GM18526 (cell line): ENCODE measurements around the gene NLGN3.
A peak's percentile ranks its signal among the peaks of the same experiment; 100 is the strongest.

ENCODE experiments used
- POLR2A ChIP-seq: IDR thresholded peaks from 3 replicates; pipeline ENCODE4 v1.6.1; 2011; ENCODE audit not compliant: insufficient read length; ENCODE audit errors: extremely low read depth

Gene NLGN3

DNA sequence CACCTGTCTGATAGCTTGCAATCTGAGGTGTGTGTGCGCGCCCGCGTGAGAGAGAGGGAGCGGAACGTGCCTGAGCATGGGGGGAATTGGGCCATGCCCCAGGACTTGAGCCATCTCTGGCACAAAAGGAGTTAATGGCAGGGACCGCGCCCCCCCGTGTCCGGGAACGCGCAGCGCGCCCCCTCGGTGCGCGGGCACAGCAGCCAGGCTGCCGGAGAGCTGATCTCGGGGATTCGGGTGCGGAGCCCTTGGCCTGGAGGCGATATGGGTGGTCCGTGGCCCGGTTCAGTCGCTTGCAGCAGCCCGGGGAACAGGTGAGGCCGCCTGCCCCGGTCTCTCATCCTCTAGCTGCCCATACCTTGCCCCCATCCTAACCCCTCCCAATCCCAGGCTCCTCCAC is at the start of gene NLGN3:
Gene NLGN3 (plus strand): TSS at position 191 of the 400 bp plus-strand sequence. CDS start 2,909 bp downstream, outside the sequence.
- no peak for TF ChIP-seq POLR2A

DNA sequence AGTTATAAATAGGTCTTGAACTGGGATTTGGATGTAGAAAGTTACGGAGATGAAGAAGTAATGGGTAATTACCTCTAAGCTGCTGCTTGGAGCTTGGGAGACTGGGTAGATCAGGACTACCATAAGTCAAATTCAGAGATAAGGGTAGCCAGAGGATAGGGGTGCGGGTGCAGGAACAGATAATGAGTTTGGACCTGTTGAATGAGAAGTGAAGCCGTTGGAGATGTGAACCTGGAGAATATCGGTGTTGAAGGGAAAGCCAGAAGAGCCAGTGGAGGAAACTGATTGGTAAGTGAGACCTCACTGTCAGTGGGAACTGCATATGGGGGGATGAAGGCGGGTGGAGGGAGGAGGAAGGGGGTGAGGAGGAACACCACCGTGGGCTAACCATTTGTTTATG is 49.6 kb upstream of the NLGN3 start:
- TF ChIP-seq POLR2A: no peak

DNA sequence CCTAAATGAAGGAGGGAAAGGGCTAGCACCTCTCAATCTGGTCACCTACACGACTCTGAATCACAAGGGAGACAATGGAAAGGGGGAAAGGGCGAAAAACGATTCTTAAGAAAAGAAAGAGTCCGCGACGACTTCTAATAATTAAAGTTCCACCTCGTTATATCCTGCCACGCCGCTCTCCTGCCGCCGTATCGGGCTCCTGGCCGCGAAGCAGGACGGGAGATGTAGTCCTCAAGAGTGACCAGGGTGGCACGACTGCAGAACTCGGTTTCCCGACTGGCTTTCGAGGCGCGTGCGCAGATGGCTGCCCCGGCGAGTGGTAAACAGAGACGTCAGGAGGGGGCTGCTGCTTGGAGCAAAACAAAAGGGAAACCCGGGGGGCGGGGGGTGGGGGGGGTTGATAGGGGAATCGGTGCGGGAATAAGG is 49.1 kb upstream of the NLGN3 start, which contains the start of gene FOXO4:
Gene FOXO4 (plus strand): TSS at position 297 of the 426 bp plus-strand sequence. CDS start 678 bp downstream, outside the sequence.
- TF ChIP-seq POLR2A: peak; percentile 34

DNA sequence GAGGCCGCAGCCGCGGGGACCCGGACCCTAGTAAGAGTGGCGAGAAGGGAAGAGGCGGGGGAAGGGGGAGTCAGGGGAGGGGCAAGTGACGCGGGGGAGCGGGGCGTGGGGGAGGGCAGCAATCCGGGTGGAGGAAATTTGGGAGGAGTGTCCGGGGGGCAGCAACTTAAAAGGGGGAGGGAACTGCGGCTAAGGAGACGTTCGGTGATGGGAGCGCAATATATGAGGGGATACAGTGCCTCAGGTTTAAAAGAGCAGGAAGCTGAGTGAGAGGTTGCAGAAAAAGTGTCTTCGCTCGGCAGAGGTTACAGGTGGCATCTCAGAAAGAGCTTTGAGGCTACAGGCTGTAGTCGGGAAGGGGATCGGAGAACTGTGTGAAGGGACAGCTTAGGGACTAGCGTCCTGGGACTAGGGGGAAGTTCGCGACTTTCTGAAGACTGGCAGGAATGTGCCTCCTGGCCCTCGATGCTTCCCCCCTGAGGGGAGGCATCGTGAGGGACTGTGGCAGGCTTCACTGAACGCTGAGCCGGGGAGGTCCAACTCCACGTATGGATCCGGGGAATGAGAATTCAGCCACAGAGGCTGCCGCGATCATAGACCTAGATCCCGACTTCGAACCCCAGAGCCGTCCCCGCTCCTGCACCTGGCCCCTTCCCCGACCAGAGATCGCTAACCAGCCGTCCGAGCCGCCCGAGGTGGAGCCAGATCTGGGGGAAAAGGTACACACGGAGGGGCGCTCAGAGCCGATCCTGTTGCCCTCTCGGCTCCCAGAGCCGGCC is 48.5 kb upstream of the NLGN3 start:
- TF ChIP-seq POLR2A: no peak

DNA sequence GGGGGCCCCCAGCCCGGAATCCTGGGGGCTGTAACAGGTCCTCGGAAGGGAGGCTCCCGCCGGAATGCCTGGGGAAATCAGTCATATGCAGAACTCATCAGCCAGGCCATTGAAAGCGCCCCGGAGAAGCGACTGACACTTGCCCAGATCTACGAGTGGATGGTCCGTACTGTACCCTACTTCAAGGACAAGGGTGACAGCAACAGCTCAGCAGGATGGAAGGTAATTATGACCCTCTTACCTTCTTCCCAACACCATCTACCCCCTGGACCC is 47.9 kb upstream of the NLGN3 start:
- no peak for TF ChIP-seq POLR2A

DNA sequence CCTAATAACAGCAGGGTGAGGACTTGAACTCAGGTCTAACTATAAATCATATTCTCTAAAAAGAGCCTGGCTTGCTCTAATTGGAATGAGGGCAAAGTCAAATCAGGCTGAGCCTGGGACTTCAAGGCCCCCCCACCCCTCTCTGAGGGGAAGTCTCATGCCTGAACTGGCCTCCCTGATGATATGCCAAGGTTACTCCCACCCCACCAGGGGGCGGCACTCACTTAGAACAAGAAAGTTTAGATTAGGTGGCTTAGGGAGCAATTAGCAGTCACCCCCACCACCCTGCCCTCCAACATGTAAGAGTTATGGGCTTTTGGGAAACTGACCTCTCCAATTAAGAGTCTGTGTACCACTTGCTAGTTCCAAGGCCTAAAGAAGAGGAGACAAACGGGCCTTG is 46.3 kb upstream of the NLGN3 start:
- no peak for TF ChIP-seq POLR2A

DNA sequence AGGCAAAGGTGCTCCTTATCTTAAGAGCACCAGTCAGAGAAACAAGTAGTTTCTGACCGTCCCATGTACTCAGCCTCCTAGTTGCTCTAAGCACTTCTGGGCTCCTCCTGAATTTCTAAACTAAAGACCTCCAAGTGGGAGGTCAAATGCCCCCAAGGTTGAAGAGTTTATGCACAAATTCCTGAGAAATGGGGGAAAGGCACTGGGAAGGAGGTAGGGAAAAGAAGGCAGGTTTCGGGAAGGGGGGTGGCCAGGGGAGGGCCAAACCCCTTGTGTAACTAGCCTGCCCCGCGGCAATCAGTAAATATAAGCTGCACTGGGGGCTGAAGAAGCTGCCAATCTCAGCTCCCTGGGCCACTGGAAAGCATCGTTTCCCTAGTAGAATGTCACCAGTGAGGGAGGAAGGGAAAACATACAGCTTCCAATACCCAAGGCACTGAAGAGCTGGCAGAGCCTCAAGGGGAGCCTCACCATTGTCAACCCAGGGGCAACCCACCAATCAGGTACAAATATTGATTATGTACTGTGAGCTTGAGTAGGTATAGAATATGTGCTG is 45.6 kb upstream of the NLGN3 start:
- TF ChIP-seq POLR2A: no peak

DNA sequence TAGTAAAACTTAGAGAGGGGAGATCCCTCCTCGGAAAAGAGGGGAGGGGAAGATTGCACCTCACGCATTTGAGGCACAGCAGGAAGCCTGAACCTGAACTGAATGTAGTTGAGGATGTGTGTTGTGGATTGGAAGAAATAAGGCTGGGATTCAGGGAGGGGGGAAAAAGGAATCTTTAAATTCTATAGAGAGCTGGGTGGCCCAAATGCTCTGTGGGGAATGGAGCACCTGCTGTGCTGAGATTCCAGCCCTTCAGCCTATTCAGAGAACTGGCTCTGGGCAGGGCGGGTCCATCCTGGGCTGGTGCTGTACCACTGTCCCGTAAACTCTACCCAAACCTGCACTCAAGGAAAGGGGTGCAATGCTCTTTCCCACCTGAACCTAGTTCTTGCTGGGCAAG is 44.9 kb upstream of the NLGN3 start:
- no peak for TF ChIP-seq POLR2A

DNA sequence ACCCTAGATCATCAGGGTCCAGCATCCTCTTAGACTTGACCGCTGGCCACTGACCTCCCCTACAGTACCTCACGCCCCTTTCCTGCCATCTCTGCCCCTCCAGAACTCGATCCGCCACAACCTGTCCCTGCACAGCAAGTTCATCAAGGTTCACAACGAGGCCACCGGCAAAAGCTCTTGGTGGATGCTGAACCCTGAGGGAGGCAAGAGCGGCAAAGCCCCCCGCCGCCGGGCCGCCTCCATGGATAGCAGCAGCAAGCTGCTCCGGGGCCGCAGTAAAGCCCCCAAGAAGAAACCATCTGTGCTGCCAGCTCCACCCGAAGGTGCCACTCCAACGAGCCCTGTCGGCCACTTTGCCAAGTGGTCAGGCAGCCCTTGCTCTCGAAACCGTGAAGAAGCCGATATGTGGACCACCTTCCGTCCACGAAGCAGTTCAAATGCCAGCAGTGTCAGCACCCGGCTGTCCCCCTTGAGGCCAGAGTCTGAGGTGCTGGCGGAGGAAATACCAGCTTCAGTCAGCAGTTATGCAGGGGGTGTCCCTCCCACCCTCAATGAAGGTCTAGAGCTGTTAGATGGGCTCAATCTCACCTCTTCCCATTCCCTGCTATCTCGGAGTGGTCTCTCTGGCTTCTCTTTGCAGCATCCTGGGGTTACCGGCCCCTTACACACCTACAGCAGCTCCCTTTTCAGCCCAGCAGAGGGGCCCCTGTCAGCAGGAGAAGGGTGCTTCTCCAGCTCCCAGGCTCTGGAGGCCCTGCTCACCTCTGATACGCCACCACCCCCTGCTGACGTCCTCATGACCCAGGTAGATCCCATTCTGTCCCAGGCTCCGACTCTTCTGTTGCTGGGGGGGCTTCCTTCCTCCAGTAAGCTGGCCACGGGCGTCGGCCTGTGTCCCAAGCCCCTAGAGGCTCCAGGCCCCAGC is 43.8 kb upstream of the NLGN3 start:
- no peak for TF ChIP-seq POLR2A

DNA sequence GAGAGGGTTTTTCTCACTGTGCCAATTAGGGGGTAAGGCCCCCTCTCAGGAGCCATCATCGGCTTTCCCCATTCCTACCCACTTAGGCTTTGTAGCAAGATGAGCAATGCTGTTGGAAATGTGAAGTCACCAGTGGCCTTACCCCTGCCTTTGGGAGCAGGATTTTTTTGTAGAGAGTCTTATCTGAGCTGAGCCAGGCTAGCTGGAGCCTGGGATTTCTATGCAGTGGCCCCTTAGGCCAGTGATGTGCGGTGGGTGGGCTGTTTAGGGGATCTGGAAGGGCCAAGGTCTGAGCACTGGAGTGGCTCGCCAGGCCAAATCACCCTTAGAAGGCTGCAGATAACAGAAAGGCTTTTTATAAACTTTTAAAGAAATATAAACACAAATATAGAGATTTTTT is 42.3 kb upstream of the NLGN3 start:
- no peak for TF ChIP-seq POLR2A

DNA sequence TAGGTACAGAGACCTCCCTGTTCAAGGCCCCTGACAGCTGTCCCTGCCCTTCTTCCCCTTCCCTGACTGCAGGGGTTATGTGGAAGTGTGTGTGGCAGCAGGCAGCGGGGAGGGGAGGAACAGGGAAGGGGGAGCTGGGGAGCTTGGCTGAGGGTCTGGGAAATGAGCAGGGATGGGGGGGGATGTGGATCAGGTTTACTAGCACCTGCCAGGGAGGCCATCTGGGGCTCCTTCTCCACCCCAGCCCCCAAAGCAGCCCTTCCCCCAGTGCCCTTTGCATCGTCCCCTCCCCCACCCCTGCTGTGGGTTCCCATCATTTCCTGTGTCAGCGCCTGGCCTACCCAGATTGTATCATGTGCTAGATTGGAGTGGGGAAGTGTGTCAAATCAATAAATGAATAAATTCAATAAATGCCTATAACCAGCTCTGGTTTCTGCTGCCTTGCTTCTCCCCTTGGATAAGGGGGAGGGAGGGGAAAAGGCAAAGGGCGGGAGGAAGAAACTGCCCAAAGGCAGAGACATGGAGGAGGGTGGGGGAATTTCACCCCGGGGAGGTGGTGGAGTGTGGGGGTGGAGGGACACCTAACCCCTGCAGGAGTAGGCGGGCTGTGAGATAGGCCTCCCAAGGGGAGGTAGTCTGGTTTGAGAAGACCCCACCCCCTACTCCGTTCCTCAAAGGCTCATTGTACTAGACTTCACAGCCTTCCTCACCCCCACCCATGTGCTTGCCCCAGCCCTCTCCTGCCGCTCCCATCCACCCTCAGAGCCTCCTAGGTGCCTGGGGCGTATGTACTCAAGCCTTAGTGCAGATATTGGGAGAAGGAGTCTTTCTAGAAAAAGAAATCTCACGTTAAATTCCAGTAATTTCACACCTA is 41.3 kb upstream of the NLGN3 start:
- TF ChIP-seq POLR2A: peak; percentile 31

DNA sequence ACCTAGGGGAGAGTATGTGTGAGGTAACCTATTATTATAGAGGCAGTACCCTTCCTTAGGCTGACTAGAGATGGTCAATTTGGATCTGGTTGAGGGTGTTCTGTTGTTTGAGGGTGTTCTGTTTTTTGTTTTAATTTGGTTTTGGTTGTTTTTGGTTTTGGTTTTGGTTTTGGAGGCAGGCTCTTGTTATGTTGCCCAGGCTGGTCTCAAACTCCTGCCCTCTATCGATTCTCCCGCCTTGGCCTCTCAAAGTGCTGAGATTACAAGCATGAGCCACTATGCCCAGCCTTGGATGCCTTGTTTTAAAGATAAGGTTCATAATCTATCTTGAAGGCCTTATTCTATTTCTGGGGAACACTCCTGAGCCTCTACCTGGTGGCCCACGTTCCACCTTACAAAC is 39.0 kb upstream of the NLGN3 start:
- no peak for TF ChIP-seq POLR2A

DNA sequence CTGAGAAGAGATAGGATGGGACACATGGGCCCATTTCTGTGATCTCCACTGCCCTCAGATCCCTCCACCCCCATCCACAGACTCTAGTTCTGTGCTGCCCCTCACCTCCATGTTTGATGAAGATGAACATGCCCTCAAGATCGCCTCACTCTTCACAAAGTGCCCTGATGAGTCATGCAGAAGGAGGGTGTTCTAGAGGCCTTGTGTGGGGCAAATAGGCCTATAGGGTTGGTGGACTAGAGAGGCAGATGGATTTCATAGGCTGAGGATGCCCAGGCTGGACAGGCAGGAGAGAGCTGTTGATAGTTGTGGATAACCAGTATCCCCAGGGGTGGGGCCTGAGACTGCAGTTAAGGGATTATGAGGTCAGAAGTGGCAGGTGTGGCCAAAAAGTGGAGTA is 38.2 kb upstream of the NLGN3 start, which contains the start of gene CXorf65:
Gene CXorf65 (minus strand): TSS at position 314 of the 400 bp plus-strand sequence. CDS start 184 bp downstream, at position 130.
- no peak for TF ChIP-seq POLR2A

DNA sequence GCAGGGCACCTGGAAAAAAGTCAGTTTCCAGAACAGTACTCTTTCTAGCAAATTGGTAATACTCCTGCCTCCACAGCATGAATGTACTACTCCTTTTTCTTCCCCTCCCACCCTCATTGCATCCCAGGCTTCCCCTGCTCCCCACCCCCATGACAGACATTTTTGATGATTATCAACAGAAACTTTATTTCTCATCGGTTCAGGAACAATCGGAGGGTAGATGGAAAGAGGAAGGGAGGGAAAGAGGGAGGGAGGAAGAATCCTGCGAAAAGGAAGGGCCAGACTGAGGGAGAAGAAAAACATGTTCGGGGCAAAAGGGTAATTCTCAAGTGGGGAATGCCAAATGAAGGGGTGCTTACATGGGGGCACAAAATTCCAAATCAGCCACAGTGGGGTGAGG is 37.4 kb upstream of the NLGN3 start:
- TF ChIP-seq POLR2A: no peak

DNA sequence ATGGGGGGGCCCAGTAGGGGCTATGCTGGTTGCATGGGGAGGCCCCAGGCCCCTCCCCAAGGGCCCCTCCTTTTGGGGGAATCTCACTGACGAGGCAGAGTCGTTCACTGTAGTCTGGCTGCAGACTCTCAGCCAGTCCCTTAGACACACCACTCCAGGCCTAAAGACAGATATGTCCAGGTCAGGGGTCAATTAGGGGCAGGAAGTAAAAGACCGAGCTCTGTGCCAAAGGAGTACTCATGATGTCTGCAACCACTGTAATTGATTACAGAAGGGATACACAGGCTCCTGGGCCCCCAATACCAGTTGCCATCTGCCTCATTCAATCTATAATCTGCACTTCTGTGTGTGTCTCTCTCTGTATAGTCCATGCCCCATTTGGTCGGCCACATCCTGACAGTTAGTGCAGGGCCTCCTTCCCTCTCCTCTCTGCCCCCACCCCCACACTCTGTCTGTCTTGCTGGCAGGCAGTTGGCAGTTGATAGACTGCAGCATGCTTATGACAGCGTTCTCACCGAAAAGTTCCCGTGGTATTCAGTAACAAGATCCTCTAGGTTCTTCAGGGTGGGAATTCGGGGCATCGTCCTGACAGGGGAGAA is 36.8 kb upstream of the NLGN3 start:
- no peak for TF ChIP-seq POLR2A

DNA sequence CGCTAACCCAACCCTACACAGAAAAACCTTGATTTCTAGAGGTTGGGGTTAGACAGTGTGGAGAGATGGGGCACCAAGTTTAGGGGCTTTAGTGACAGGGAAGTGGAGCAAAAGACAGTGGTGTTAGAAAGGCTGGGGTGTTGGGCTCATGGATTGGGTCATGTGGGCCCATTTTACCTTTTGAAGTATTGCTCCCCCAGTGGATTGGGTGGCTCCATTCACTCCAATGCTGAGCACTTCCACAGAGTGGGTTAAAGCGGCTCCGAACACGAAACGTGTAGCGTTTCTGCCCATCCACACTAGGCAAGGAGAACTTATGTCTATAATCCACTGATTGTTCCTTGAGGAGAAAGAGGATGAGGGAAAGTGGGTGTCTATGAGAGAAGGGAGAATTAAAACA is 35.6 kb upstream of the NLGN3 start:
- no peak for TF ChIP-seq POLR2A
